HepG2 (cell line): ENCODE results near the gene DQX1. TPM values are rescaled to one million over a fixed set of nuclear protein-coding genes. Genes with fewer than 3 reads are reported as not detected.
A peak's percentile ranks its signal among the peaks of the same experiment; 100 is the strongest.

ENCODE experiments used
- BRCA1 ChIP-seq: sonication (generic); formaldehyde crosslinking; IDR thresholded peaks from 2 replicates; pipeline ENCODE4 v1.4.0; 2020; ENCODE audit warnings: missing genetic modification reagents
- ELF1 ChIP-seq: sonication (generic); formaldehyde crosslinking; IDR thresholded peaks from 2 replicates; pipeline ENCODE4 v1.4.0; 2020; ENCODE audit warnings: missing genetic modification reagents
- GATAD1 ChIP-seq: IDR thresholded peaks from 2 replicates; pipeline ENCODE4 v1.6.1; 2016; ENCODE audit warnings: missing genetic modification reagents, missing compliant biosample characterization
- KDM1A ChIP-seq: IDR thresholded peaks from 2 replicates; pipeline ENCODE4 v1.6.1; 2016; ENCODE audit warnings: missing compliant biosample characterization
- MIER2 ChIP-seq: IDR thresholded peaks from 2 replicates; pipeline ENCODE4 v1.6.1; 2016; ENCODE audit warnings: missing biosample characterization, missing genetic modification reagents
- MXD4 ChIP-seq: IDR thresholded peaks from 2 replicates; pipeline ENCODE4 v1.6.1; 2016; ENCODE audit warnings: mild to moderate bottlenecking, missing biosample characterization, missing genetic modification reagents
- RARA ChIP-seq: IDR thresholded peaks from 2 replicates; pipeline ENCODE4 v1.6.1; 2016; ENCODE audit warnings: missing genetic modification reagents, missing compliant biosample characterization
- SMAD9 ChIP-seq: sonication (generic); formaldehyde crosslinking; IDR thresholded peaks from 2 replicates; pipeline ENCODE4 v1.5.1; 2020; ENCODE audit warnings: mild to moderate bottlenecking, missing genetic modification reagents
- SNAPC2 ChIP-seq: sonication (generic); formaldehyde crosslinking; IDR thresholded peaks from 2 replicates; pipeline ENCODE4 v1.8.1; 2022; ENCODE audit warnings: mild to moderate bottlenecking, missing genetic modification reagents
- STAG1 ChIP-seq: sonication (generic); formaldehyde crosslinking; IDR thresholded peaks from 2 replicates; pipeline ENCODE4 v1.4.0; 2020; ENCODE audit warnings: missing genetic modification reagents
- YY1 ChIP-seq: IDR thresholded peaks from 2 replicates; pipeline ENCODE4 v1.6.1; 2011; ENCODE audit warnings: low read length, low read depth, moderate library complexity, mild to moderate bottlenecking; ENCODE audit not compliant: insufficient read depth, insufficient replicate concordance
- ZBTB33 ChIP-seq: sonication (generic); formaldehyde crosslinking; IDR thresholded peaks from 2 replicates; pipeline ENCODE4 v1.4.0; 2020; ENCODE audit warnings: missing genetic modification reagents
- ZFP37 ChIP-seq: sonication (generic); formaldehyde crosslinking; IDR thresholded peaks from 2 replicates; pipeline ENCODE4 v1.4.0; 2020; ENCODE audit warnings: missing genetic modification reagents, borderline replicate concordance
- ZNF709 ChIP-seq: sonication (generic); formaldehyde crosslinking; IDR thresholded peaks from 2 replicates; pipeline ENCODE4 v1.5.0; 2020; ENCODE audit warnings: mild to moderate bottlenecking, missing genetic modification reagents
- polyA plus RNA-seq, 8 experiments: library from polyadenylated mRNA; depleted of rRNA in 3 of 8; stranded (reverse) in 7 of 8; unstranded in 1 of 8; fragments of >200 nt; fragmentation: Illumina TruSeq in 4 of 8; extraction: Trizol in 4 of 8; gene quantifications; 2 replicates each; pipeline versions ENCODE4 v1.2.1 to v1.2.3, GENCODE V29; 2011 to 2016; ENCODE audit warnings: low read depth in 4 of 8, missing spikeins in 1 of 8, mixed read lengths in 1 of 8; ENCODE audit not compliant: insufficient read depth in 1 of 8
- total RNA-seq, 5 experiments: library from RNA; depleted of rRNA; stranded (reverse); fragments of >200 nt; fragmentation: Illumina TruSeq; extraction: Trizol; gene quantifications; 2 replicates each; pipeline ENCODE4 v1.2.3, GENCODE V29; 2016; ENCODE audit warnings: low read depth in 1 of 5
- TF ChIP-seq, protein P1 (sequence below): sonication (generic); formaldehyde crosslinking; IDR thresholded peaks from 2 replicates; pipeline ENCODE4 v1.4.0; 2020; ENCODE audit warnings: mild to moderate bottlenecking, missing genetic modification reagents

Gene DQX1
- total and polyA plus RNA-seq, 2 of the 13 experiments (the other 11 are each of a cell fraction or from before 2014, with no cell fraction given): 27.6 to 89.8 TPM

GRCh38 chr2:74482801-74483674 lies 43.0 kb downstream of the DQX1 start, which contains the start of the genes CCDC142 and TTC31 (continued):
- TF ChIP-seq, protein P1, sequence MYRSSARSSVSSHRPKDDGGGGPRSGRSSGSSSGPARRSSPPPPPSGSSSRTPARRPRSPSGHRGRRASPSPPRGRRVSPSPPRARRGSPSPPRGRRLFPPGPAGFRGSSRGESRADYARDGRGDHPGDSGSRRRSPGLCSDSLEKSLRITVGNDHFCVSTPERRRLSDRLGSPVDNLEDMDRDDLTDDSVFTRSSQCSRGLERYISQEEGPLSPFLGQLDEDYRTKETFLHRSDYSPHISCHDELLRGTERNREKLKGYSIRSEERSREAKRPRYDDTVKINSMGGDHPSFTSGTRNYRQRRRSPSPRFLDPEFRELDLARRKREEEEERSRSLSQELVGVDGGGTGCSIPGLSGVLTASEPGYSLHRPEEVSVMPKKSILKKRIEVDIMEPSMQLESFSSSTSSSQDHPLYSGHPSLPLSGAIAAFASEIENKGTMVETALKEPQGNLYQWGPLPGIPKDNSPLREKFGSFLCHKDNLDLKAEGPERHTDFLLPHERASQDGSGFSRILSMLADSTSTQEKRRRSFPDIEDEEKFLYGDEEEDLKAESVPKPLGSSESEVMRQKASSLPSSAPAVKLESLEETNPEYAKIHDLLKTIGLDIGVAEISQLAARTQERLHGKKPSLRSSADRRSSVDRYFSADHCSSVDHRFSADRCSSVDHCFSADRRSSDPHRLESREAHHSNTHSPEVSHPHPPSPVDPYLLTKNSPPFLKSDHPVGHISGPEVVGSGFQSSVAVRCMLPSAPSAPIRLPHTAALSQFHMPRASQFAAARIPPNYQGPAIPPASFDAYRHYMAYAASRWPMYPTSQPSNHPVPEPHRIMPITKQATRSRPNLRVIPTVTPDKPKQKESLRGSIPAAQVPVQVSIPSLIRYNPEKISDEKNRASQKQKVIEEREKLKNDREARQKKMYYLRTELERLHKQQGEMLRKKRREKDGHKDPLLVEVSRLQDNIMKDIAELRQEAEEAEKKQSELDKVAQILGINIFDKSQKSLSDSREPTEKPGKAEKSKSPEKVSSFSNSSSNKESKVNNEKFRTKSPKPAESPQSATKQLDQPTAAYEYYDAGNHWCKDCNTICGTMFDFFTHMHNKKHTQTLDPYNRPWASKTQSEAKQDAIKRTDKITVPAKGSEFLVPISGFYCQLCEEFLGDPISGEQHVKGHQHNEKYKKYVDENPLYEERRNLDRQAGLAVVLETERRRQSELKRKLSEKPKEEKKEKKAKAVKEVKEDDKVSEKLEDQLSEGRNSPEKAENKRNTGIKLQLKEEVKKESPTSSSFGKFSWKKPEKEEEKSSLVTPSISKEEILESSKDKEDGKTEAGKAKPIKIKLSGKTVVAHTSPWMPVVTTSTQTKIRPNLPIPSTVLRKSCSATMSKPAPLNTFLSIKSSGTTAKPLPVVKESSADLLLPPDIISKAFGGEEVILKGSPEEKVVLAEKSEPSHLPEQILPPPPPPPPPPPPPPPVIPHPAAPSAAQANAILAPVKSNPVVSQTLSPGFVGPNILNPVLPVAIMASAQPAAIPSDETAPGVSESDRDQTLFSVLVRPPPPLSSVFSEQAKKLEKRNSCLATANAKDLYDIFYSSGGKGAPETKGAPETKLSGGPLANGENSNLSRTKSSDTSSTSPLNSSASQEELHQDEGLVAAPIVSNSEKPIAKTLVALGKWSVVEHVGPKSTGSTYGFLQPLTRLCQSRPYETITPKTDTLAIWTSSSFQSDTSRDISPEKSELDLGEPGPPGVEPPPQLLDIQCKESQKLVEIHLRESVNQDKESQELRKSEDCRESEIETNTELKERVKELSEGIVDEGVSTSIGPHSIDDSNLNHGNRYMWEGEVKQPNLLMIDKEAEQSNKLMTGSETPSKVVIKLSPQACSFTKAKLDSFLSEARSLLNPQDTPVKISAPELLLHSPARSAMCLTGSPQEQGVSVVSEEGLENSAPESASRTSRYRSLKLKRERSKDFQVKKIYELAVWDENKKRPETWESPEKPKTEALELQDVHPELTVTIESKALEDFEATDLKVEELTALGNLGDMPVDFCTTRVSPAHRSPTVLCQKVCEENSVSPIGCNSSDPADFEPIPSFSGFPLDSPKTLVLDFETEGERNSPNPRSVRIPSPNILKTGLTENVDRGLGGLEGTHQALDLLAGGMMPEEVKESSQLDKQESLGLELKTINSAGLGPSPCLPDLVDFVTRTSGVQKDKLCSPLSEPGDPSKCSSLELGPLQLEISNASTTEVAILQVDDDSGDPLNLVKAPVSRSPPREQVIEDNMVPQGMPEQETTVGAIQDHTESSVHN (CRISPR knock-in tag): no peak; the same call in 1 of the 2 replicates
- TF ChIP-seq YY1: peak; percentile 100
- TF ChIP-seq ZBTB33 (CRISPR knock-in tag): peak; percentile 27; the same call in 1 of the 2 replicates
- TF ChIP-seq SMAD9 (CRISPR knock-in tag): peak; percentile 90; the same call in 1 of the 2 replicates
- TF ChIP-seq RARA (CRISPR knock-in tag): peak; percentile 36
- peak; percentile 74; the same call in 1 of the 2 replicates for TF ChIP-seq MXD4 (CRISPR knock-in tag)
- peak; percentile 90 for TF ChIP-seq STAG1 (CRISPR knock-in tag)
- no peak; the same call in 1 of the 2 replicates for TF ChIP-seq ZFP37 (CRISPR knock-in tag)
- peak; percentile 68; the same call in 1 of the 2 replicates for TF ChIP-seq ZNF709 (CRISPR knock-in tag)
- peak; percentile 86; the same call in 1 of the 2 replicates for TF ChIP-seq SNAPC2 (CRISPR knock-in tag)
- TF ChIP-seq MIER2 (CRISPR knock-in tag): no peak
- TF ChIP-seq BRCA1 (CRISPR knock-in tag): peak; percentile 85; the same call in 1 of the 2 replicates
- TF ChIP-seq ELF1 (CRISPR knock-in tag): peak; percentile 90
- TF ChIP-seq KDM1A: no peak
- peak; percentile 99 for TF ChIP-seq GATAD1
